SK-N-SH (cell line): Measurements from ENCODE around the gene NACA2. TPM values are rescaled to one million over a fixed set of nuclear protein-coding genes. Genes with fewer than 3 reads are reported as not detected.

Experiments used
- CTCF ChIA-PET: fragments of 300-600, 350-600 bp; formaldehyde crosslinking; extraction: SDS; loops from one replicate; lab custom pipeline; 2021; lab: Yijun Ruan, JAX
- POLR2A ChIA-PET: fragments of 350-600 bp; sonication (Branson Sonifier 250); formaldehyde crosslinking; extraction: SDS; loops from one replicate; lab custom pipeline; 2020; ENCODE audit warnings: antibody characterized with exemption, inconsistent platforms; lab: Yijun Ruan, JAX
- DNase-seq: peaks from one replicate; pipeline ENCODE4 v3.0.0; 2012
- H2AFZ ChIP-seq: fragments of 200-600 bp; sonication (generic); 2 replicates; pipeline ENCODE4 v1.8.1; 2016; ENCODE audit warnings: antibody characterized with exemption, mild to moderate bottlenecking, low read depth
- H3F3A ChIP-seq: fragments of 200-600 bp; sonication (generic); replicated peaks from 2 replicates; pipeline ENCODE3; 2016; ENCODE audit warnings: antibody characterized with exemption, mild to moderate bottlenecking; ENCODE audit not compliant: insufficient read depth
- H3K27ac ChIP-seq, 2 experiments: fragments of 200-500 bp in 1 of 2; fragments of 200-600 bp in 1 of 2; sonication (Bioruptor generic) in 1 of 2; sonication (generic), shearing (Covaris generic) in 1 of 2; 2 replicates each; pipeline versions ENCODE4 v1.5.1 to v1.6.1; 2014 to 2016; ENCODE audit warnings: low read depth in 2 of 2, inconsistent platforms in 1 of 2, low read length in 1 of 2, mild to moderate bottlenecking in 1 of 2, mixed read lengths in 1 of 2
- H3K27me3 ChIP-seq: fragments of 200-600 bp; sonication (generic), shearing (Covaris generic); 2 replicates; pipeline ENCODE4 v1.6.1; 2016; ENCODE audit warnings: mixed run types; ENCODE audit not compliant: insufficient read depth
- H3K36me3 ChIP-seq, 2 experiments: fragments of 200-500 bp in 1 of 2; fragments of 200-600 bp in 1 of 2; sonication (Bioruptor generic) in 1 of 2; sonication (generic) in 1 of 2; replicated peaks in 1 of 2; 2 replicates each; pipeline versions ENCODE3 to v1.5.1; 2014 to 2016; ENCODE audit warnings: low read length in 1 of 2, mild to moderate bottlenecking in 1 of 2; ENCODE audit not compliant: insufficient read depth in 2 of 2, control insufficient read depth in 1 of 2
- H3K4me1 ChIP-seq, 2 experiments: fragments of 200-500 bp in 1 of 2; fragments of 200-600 bp in 1 of 2; sonication (Bioruptor generic) in 1 of 2; sonication (generic), shearing (Covaris generic) in 1 of 2; 2 replicates each; pipeline versions ENCODE4 v1.5.1 to v1.6.1; 2014 to 2016; ENCODE audit warnings: low read depth in 1 of 2, low read length in 1 of 2, mixed run types in 1 of 2; ENCODE audit not compliant: insufficient read depth in 2 of 2, control insufficient read depth in 1 of 2
- H3K4me2 ChIP-seq: fragments of 200-600 bp; sonication (generic), shearing (Covaris generic); 2 replicates; pipeline ENCODE4 v1.6.1; 2017; ENCODE audit warnings: mixed run types
- H3K4me3 ChIP-seq, 2 experiments: fragments of 200-500 bp in 1 of 2; fragments of 200-600 bp in 1 of 2; sonication (Bioruptor generic) in 1 of 2; sonication (generic), shearing (Covaris generic) in 1 of 2; 2 replicates each; pipeline versions ENCODE4 v1.5.1 to v1.8.1; 2014 to 2016; ENCODE audit warnings: low read depth in 2 of 2, inconsistent platforms in 1 of 2, low read length in 1 of 2, mild to moderate bottlenecking in 1 of 2, mixed read lengths in 1 of 2, moderate library complexity in 1 of 2
- H3K79me2 ChIP-seq: fragments of 200-600 bp; sonication (generic); 2 replicates; pipeline ENCODE4 v1.8.1; 2017; ENCODE audit warnings: mild to moderate bottlenecking; ENCODE audit not compliant: insufficient read depth
- H3K9ac ChIP-seq: fragments of 200-600 bp; sonication (generic); 2 replicates; pipeline ENCODE4 v1.6.1; 2017; ENCODE audit warnings: mixed run types
- H3K9me2 ChIP-seq: fragments of 200-600 bp; sonication (generic); 2 replicates; pipeline ENCODE4 v1.6.1; 2017; ENCODE audit warnings: mixed run types
- H3K9me3 ChIP-seq: fragments of 200-600 bp; sonication (generic); 2 replicates; pipeline ENCODE4 v1.6.1; 2017; ENCODE audit warnings: mixed run types, mild to moderate bottlenecking, moderate library complexity
- H4K20me1 ChIP-seq: fragments of 200-600 bp; sonication (generic); 2 replicates; pipeline ENCODE4 v1.6.1; 2017; ENCODE audit warnings: mild to moderate bottlenecking, mixed run types; ENCODE audit not compliant: insufficient read depth
- CHD2 ChIP-seq: fragments of 150-350 bp; IDR thresholded peaks from 2 replicates; pipeline ENCODE4 v1.6.1; 2018; ENCODE audit warnings: low read length; ENCODE audit not compliant: partially characterized antibody
- EP300 ChIP-seq, 2 experiments: IDR thresholded peaks; 2 replicates each; pipeline versions ENCODE4 v1.4.0 to v1.6.1; 2012; ENCODE audit warnings: borderline replicate concordance in 1 of 2, low read depth in 1 of 2, low read length in 1 of 2
- EZH2phosphoT487 ChIP-seq: fragments of 200-600 bp; sonication (generic); IDR thresholded peaks from 2 replicates; pipeline ENCODE4 v1.6.1; 2017; ENCODE audit warnings: low read depth, mixed run types, mild to moderate bottlenecking, antibody characterized with exemption, moderate library complexity, borderline replicate concordance
- FOSL2 ChIP-seq: IDR thresholded peaks from 2 replicates; pipeline ENCODE4 v1.4.0; 2012; ENCODE audit warnings: low read depth, mild to moderate bottlenecking, moderate library complexity, borderline replicate concordance
- FOXJ3 ChIP-seq: sonication (generic); formaldehyde crosslinking; IDR thresholded peaks from 2 replicates; pipeline ENCODE4 v1.5.1; 2020; ENCODE audit warnings: mild to moderate bottlenecking, missing genetic modification reagents
- FOXM1 ChIP-seq: IDR thresholded peaks from 2 replicates; pipeline ENCODE4 v1.4.0; 2012; ENCODE audit warnings: low read depth, mild to moderate bottlenecking
- GATA2 ChIP-seq: sonication (generic); formaldehyde crosslinking; IDR thresholded peaks from 2 replicates; pipeline ENCODE4 v1.5.0; 2020; ENCODE audit warnings: mild to moderate bottlenecking, missing genetic modification reagents
- NFIC ChIP-seq: IDR thresholded peaks from 2 replicates; pipeline ENCODE4 v1.4.0; 2012; ENCODE audit warnings: borderline replicate concordance
- POLR2AphosphoS5 ChIP-seq: IDR thresholded peaks from 2 replicates; pipeline ENCODE4 v1.6.1; 2012; ENCODE audit warnings: low read depth, low read length
- RFX5 ChIP-seq: IDR thresholded peaks from 2 replicates; pipeline ENCODE4 v1.6.1; 2012; ENCODE audit warnings: mild to moderate bottlenecking, improper control_type of control experiment, low read length
- SMC3 ChIP-seq: IDR thresholded peaks from 2 replicates; pipeline ENCODE4 v1.6.1; 2012; ENCODE audit warnings: low read depth, low read length, improper control_type of control experiment
- TEAD4 ChIP-seq: IDR thresholded peaks from 2 replicates; pipeline ENCODE4 v1.4.0; 2012; ENCODE audit warnings: mild to moderate bottlenecking, borderline replicate concordance; ENCODE audit not compliant: insufficient read depth
- WGBS: methylation state at CpG from one replicate; pipeline ENCODE4 v1.1.6; 2017; ENCODE audit warnings: low lambda C conversion rate; 5-methylcytosine and 5-hydroxymethylcytosine counted together
- polyA plus RNA-seq, 3 experiments: library from polyadenylated mRNA; depleted of rRNA; stranded (reverse); fragments of >200 nt; gene quantifications; 2 replicates each; pipeline ENCODE4 v1.2.3, GENCODE V29; 2012
- TF ChIP-seq, protein P1 (sequence below): IDR thresholded peaks from 2 replicates; pipeline ENCODE4 v1.4.0; 2012; ENCODE audit warnings: low read depth, borderline replicate concordance
- TF ChIP-seq, protein P2 (sequence below): IDR thresholded peaks from 2 replicates; pipeline ENCODE4; 2012
- TF ChIP-seq, protein P3 (sequence below): IDR thresholded peaks from 2 replicates; pipeline ENCODE4 v1.6.1; 2012; ENCODE audit warnings: mild to moderate bottlenecking, low read depth, low read length, moderate library complexity
- TF ChIP-seq, protein P4 (sequence below): IDR thresholded peaks from 2 replicates; pipeline ENCODE4 v1.4.0; 2012; ENCODE audit warnings: low read depth, borderline replicate concordance

Gene NACA2
- polyA plus RNA-seq, 1 of the 3 experiments (the other 2 are of a cell fraction): not detected

DNA sequence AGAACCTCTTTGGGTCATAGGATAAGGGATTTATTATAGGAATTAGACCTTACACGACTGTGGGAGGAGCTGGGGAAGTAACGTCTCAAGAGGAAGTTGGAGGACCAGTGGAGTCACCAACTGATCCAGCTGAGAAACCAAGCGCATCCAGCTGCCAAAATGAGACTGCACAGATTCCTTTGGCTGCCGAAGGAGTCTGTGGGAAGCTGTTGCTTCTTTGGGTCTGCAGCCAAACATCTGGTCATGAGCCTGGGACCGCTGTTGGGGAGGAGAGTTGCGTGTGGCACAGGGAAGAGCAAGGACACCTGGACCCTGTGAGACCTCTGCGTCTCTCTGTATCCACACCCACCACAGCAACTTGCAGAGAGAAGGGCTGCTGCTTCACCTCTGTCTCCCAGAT is 2.4 kb upstream of the NACA2 start:
- H3K36me3 ChIP-seq: no peaks in the 10 kb centered on the region
- no peak overlapping the region for H3K4me3 ChIP-seq
- no peak overlapping the region for H2AFZ ChIP-seq
- no peaks in the 10 kb centered on the region for H3F3A ChIP-seq
- H3K4me1 ChIP-seq: peaks cover 0 to 6% of the 10 kb centered on the region in 2 experiments; a peak in 1 of 4 replicates
- H4K20me1 ChIP-seq: no peaks in the 10 kb centered on the region
- POLR2A ChIA-PET: no interaction called here
- no peaks in the 10 kb centered on the region for H3K27me3 ChIP-seq
- H3K4me2 ChIP-seq: no peak overlapping the region
- no peaks in the 10 kb centered on the region for H3K9me3 ChIP-seq
- H3K9ac ChIP-seq: no peak overlapping the region
- WGBS: 71% methylated on average over 7 of the region's 7 CpGs
- no peaks in the 10 kb centered on the region for H3K79me2 ChIP-seq
- TF ChIP-seq TEAD4: no peak
- no peak for TF ChIP-seq FOXM1
- TF ChIP-seq RFX5: no peak
- no peak for TF ChIP-seq EP300 (IDR thresholded peaks at IDR 0.05; ENCODE audit: borderline replicate concordance in 1 of 2, low read depth in 1 of 2, low read length in 1 of 2)
- no peak for TF ChIP-seq GATA2 (CRISPR knock-in tag)
- TF ChIP-seq, protein P1, sequence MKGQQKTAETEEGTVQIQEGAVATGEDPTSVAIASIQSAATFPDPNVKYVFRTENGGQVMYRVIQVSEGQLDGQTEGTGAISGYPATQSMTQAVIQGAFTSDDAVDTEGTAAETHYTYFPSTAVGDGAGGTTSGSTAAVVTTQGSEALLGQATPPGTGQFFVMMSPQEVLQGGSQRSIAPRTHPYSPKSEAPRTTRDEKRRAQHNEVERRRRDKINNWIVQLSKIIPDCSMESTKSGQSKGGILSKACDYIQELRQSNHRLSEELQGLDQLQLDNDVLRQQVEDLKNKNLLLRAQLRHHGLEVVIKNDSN: no peak
- no peak for TF ChIP-seq CHD2
- TF ChIP-seq, protein P2, sequence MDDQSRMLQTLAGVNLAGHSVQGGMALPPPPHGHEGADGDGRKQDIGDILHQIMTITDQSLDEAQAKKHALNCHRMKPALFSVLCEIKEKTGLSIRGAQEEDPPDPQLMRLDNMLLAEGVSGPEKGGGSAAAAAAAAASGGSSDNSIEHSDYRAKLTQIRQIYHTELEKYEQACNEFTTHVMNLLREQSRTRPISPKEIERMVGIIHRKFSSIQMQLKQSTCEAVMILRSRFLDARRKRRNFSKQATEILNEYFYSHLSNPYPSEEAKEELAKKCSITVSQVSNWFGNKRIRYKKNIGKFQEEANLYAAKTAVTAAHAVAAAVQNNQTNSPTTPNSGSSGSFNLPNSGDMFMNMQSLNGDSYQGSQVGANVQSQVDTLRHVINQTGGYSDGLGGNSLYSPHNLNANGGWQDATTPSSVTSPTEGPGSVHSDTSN: no peak
- TF ChIP-seq POLR2AphosphoS5: no peak
- no peak for TF ChIP-seq SMC3
- no peak for TF ChIP-seq FOXJ3 (CRISPR knock-in tag)
- DNase-seq: no peak
- H3K27ac ChIP-seq: no peak overlapping the region
- CTCF ChIA-PET: interaction anchor here (0.8 to 2.1 kb wide), 4 partner anchors 10 to 181 kb away, joined by 3 to 12 read pairs (median 6); no protein-coding TSS in a partner anchor
- no peaks in the 10 kb centered on the region for H3K9me2 ChIP-seq

DNA sequence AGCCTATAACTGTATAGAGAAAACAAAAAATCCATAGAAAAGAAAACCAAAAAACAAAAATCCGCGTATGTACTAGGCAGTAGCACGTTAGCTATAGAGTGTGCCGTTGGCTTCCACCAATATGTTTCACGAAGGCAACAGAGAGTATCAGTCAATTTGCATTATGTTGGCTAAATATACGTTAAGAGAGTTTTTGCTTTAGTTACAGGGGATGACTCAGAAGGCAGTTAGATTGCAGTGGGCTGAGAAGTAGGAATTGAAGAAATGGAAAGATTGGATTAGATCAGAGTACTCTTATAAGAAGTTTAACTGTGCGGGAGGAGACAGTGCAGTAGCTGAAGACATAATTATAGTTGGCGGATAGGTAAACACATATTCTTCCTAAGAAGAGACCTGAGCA is 911 bp upstream of the NACA2 start:
- Histone ChIP-seq H2AFZ (no peak overlapping the region), H3K9me2 (no peaks in the 10 kb centered on the region), H3K4me3 (no peak overlapping the region), H3K27me3 (no peaks in the 10 kb centered on the region), H3K9ac (no peak overlapping the region), H3K4me2 (no peak overlapping the region), H4K20me1 (no peaks in the 10 kb centered on the region), H3K27ac (no peak overlapping the region), H3K9me3 (no peaks in the 10 kb centered on the region), H3K79me2 (no peaks in the 10 kb centered on the region), H3K36me3 (no peaks in the 10 kb centered on the region), H3F3A (no peaks in the 10 kb centered on the region)
- ChIA-PET POLR2A (no interaction called here), CTCF (interaction anchor here (1.2 to 2.1 kb wide), 3 partner anchors 9 to 180 kb away, joined by 3 to 10 read pairs (median 3); no protein-coding TSS in a partner anchor)
- TF ChIP-seq, protein P2: no peak
- no peak for TF ChIP-seq EZH2phosphoT487
- TF ChIP-seq, protein P3, sequence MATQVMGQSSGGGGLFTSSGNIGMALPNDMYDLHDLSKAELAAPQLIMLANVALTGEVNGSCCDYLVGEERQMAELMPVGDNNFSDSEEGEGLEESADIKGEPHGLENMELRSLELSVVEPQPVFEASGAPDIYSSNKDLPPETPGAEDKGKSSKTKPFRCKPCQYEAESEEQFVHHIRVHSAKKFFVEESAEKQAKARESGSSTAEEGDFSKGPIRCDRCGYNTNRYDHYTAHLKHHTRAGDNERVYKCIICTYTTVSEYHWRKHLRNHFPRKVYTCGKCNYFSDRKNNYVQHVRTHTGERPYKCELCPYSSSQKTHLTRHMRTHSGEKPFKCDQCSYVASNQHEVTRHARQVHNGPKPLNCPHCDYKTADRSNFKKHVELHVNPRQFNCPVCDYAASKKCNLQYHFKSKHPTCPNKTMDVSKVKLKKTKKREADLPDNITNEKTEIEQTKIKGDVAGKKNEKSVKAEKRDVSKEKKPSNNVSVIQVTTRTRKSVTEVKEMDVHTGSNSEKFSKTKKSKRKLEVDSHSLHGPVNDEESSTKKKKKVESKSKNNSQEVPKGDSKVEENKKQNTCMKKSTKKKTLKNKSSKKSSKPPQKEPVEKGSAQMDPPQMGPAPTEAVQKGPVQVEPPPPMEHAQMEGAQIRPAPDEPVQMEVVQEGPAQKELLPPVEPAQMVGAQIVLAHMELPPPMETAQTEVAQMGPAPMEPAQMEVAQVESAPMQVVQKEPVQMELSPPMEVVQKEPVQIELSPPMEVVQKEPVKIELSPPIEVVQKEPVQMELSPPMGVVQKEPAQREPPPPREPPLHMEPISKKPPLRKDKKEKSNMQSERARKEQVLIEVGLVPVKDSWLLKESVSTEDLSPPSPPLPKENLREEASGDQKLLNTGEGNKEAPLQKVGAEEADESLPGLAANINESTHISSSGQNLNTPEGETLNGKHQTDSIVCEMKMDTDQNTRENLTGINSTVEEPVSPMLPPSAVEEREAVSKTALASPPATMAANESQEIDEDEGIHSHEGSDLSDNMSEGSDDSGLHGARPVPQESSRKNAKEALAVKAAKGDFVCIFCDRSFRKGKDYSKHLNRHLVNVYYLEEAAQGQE: no peak
- TF ChIP-seq FOXJ3 (CRISPR knock-in tag): no peak
- TF ChIP-seq, protein P4, sequence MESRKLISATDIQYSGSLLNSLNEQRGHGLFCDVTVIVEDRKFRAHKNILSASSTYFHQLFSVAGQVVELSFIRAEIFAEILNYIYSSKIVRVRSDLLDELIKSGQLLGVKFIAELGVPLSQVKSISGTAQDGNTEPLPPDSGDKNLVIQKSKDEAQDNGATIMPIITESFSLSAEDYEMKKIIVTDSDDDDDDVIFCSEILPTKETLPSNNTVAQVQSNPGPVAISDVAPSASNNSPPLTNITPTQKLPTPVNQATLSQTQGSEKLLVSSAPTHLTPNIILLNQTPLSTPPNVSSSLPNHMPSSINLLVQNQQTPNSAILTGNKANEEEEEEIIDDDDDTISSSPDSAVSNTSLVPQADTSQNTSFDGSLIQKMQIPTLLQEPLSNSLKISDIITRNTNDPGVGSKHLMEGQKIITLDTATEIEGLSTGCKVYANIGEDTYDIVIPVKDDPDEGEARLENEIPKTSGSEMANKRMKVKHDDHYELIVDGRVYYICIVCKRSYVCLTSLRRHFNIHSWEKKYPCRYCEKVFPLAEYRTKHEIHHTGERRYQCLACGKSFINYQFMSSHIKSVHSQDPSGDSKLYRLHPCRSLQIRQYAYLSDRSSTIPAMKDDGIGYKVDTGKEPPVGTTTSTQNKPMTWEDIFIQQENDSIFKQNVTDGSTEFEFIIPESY: no peak
- no peak for TF ChIP-seq NFIC
- TF ChIP-seq FOSL2: no peak
- TF ChIP-seq, all 33 proteins: peak for 0
- H3K4me1 ChIP-seq: peaks cover 0 to 4% of the 10 kb centered on the region in 2 experiments; a peak in 1 of 4 replicates
- WGBS: 84% methylated on average over 8 of the region's 8 CpGs
- DNase-seq: no peak
